ENCODE data around the gene PTPRN.

GRCh38 chr2:219282943-219283581, 26.1 kb downstream of the PTPRN start:
- TF ChIP-seq POLR2A (IDR thresholded peaks at IDR 0.05; ENCODE audit: low read depth, low read length) (no peak), CTCF (IDR thresholded peaks at IDR 0.05; ENCODE audit: extremely low read depth in 1 of 2, insufficient read depth in 1 of 2, low read depth in 1 of 2, low read length in 2 of 2) (no peak), FOS (IDR thresholded peaks at IDR 0.05; ENCODE audit: borderline replicate concordance, insufficient read depth, low read length) (no peak), JUN (IDR thresholded peaks at IDR 0.05; ENCODE audit: borderline replicate concordance, insufficient read depth, insufficient read length, low read depth) (no peak)

All from endothelial cell of umbilical vein (primary cell).